GM12878 (cell line): ENCODE measurements around the gene PDZRN3. TPM values are rescaled to one million over a fixed set of nuclear protein-coding genes. Genes with fewer than 3 reads are reported as not detected.

ENCODE experiments used
- ATAC-seq: fragments of 200-7000 bp; cut with Tn5 transposase; 3 replicates; pipeline ENCODE4 v1.9.1; 2020; ENCODE audit warnings: mild to moderate bottlenecking, moderate library complexity
- BruUV-seq: library from RNA; stranded (reverse); fragments of 400-500 nt; replicated peaks from 2 replicates; lab custom pipeline; 2021; lab: Mats Ljungman, UMichigan
- CTCF ChIA-PET: fragments of 300-600 bp; sonication (Branson Sonifier 250); formaldehyde crosslinking; extraction: SDS; loops from one replicate; lab custom pipeline; 2021; ENCODE audit warnings: inconsistent platforms; lab: Yijun Ruan, JAX
- POLR2A ChIA-PET: fragments of 350-600 bp; formaldehyde crosslinking; extraction: SDS; loops from one replicate; lab custom pipeline; 2021; ENCODE audit warnings: inconsistent platforms; lab: Charles Lee
- RAD21 ChIA-PET: fragments of 300-600 bp; sonication (Branson Sonifier 250); formaldehyde crosslinking; loops from one replicate; lab custom pipeline; 2023; ENCODE audit warnings: antibody characterized with exemption; ENCODE audit not compliant: unreplicated experiment; lab: Charles Lee
- SMC1A ChIA-PET: fragments of 300-600 bp; sonication (Branson Sonifier 250); formaldehyde crosslinking; loops from one replicate; lab custom pipeline; 2023; ENCODE audit not compliant: unreplicated experiment, uncharacterized antibody; lab: Charles Lee
- DNase-seq: peaks from one replicate; pipeline ENCODE4 v3.0.0-alpha.2; 2011; ENCODE audit warnings: low read depth, low spot score
- FAIRE-seq: peaks from 3 replicates; lab custom pipeline; 2011; peaks lifted over from hg19 to GRCh38; lab: Jason Lieb, UNC
- H2AFZ ChIP-seq: 2 replicates; pipeline ENCODE4 v1.6.0; 2011; ENCODE audit warnings: low read depth, low read length, control low read depth; ENCODE audit not compliant: control insufficient read depth
- H3K27ac ChIP-seq: 2 replicates; pipeline ENCODE4 v1.5.1; 2011; ENCODE audit warnings: control low read depth; ENCODE audit not compliant: control insufficient read depth, insufficient read depth
- H3K27me3 ChIP-seq, 2 experiments: replicated peaks in 1 of 2; 2 replicates each; pipeline versions ENCODE4 v1.6.0 to v1.6.1; 2011; ENCODE audit warnings: low read length in 1 of 2; ENCODE audit not compliant: control insufficient read depth in 2 of 2, insufficient read depth in 2 of 2
- H3K36me3 ChIP-seq, 2 experiments: 2 replicates each; pipeline ENCODE4 v1.5.1; 2011; ENCODE audit warnings: low read length in 1 of 2; ENCODE audit not compliant: control insufficient read depth in 2 of 2, insufficient read depth in 2 of 2
- H3K4me1 ChIP-seq: 2 replicates; pipeline ENCODE4 v1.6.1; 2011; ENCODE audit warnings: mild to moderate bottlenecking, low read length, moderate library complexity, mixed read lengths; ENCODE audit not compliant: control insufficient read depth, insufficient read depth
- H3K4me2 ChIP-seq: 2 replicates; pipeline ENCODE4 v1.6.0; 2011; ENCODE audit warnings: control low read depth; ENCODE audit not compliant: control insufficient read depth, insufficient read depth
- H3K4me3 ChIP-seq: fragments of 200-600 bp; sonication (generic); 2 replicates; pipeline ENCODE4 v1.5.1; 2016
- H3K79me2 ChIP-seq: 2 replicates; pipeline ENCODE4 v1.6.0; 2011; ENCODE audit warnings: low read length; ENCODE audit not compliant: control insufficient read depth, insufficient read depth
- H3K9ac ChIP-seq: 2 replicates; pipeline ENCODE4 v1.8.0; 2011; ENCODE audit warnings: low read length, control low read depth, mixed read lengths; ENCODE audit not compliant: control insufficient read depth, insufficient read depth
- H3K9me3 ChIP-seq: replicated peaks from 3 replicates; pipeline ENCODE4 v1.5.1; 2011; ENCODE audit warnings: mild to moderate bottlenecking, low read length; ENCODE audit not compliant: control insufficient read depth, insufficient read depth
- H4K20me1 ChIP-seq: 2 replicates; pipeline ENCODE4 v1.6.0; 2011; ENCODE audit not compliant: control insufficient read depth, insufficient read depth
- ASH2L ChIP-seq: fragments of 300-600, 200-600 bp; sonication (generic); IDR thresholded peaks from 2 replicates; pipeline ENCODE4 v1.6.1; 2017; ENCODE audit warnings: low read depth, mild to moderate bottlenecking, borderline replicate concordance
- ATF3 ChIP-seq: IDR thresholded peaks from 2 replicates; pipeline ENCODE4 v1.6.1; 2011; ENCODE audit warnings: low read depth, mild to moderate bottlenecking, low read length, moderate library complexity, borderline replicate concordance; ENCODE audit errors: extremely low read depth
- BHLHE40 ChIP-seq, 2 experiments: fragments of 450-650 bp in 1 of 2; IDR thresholded peaks; 2 replicates each; pipeline ENCODE4 v1.6.1; 2011 to 2017; ENCODE audit warnings: low read depth in 2 of 2, borderline replicate concordance in 1 of 2, improper control_type of control experiment in 1 of 2, low read length in 1 of 2, mild to moderate bottlenecking in 1 of 2
- CEBPZ ChIP-seq: fragments of 150-350 bp; IDR thresholded peaks from 2 replicates; pipeline ENCODE4 v1.6.1; 2016; ENCODE audit warnings: low read depth, low read length
- DPF2 ChIP-seq: fragments of 450-650 bp; IDR thresholded peaks from 2 replicates; pipeline ENCODE4 v1.6.1; 2017; ENCODE audit warnings: mild to moderate bottlenecking
- EED ChIP-seq: sonication (generic); IDR thresholded peaks from 2 replicates; pipeline ENCODE4 v1.6.1; 2016; ENCODE audit warnings: antibody characterized with exemption, low read depth
- EGR1 ChIP-seq, 2 experiments: IDR thresholded peaks; 1 replicate in 1 of 2; 2 replicates in 1 of 2; pipeline ENCODE4 v1.6.1; 2011 to 2012; ENCODE audit warnings: low read depth in 2 of 2, low read length in 2 of 2, borderline replicate concordance in 1 of 2, mild to moderate bottlenecking in 1 of 2, moderate library complexity in 1 of 2
- HDGF ChIP-seq: fragments of 450-650 bp; IDR thresholded peaks from 2 replicates; pipeline ENCODE4 v1.6.1; 2016; ENCODE audit warnings: antibody characterized with exemption
- JUNB ChIP-seq: IDR thresholded peaks from 2 replicates; pipeline ENCODE4 v1.6.1; 2016; ENCODE audit warnings: antibody characterized with exemption, mild to moderate bottlenecking
- MAX ChIP-seq: IDR thresholded peaks from 2 replicates; pipeline ENCODE4 v1.6.1; 2012; ENCODE audit warnings: low read depth, low read length, improper control_type of control experiment
- MEF2B ChIP-seq: fragments of 450-650 bp; IDR thresholded peaks from 2 replicates; pipeline ENCODE4 v1.6.1; 2018; ENCODE audit warnings: mild to moderate bottlenecking, moderate library complexity; ENCODE audit not compliant: partially characterized antibody, poor library complexity, severe bottlenecking
- NFYB ChIP-seq: IDR thresholded peaks from 2 replicates; pipeline ENCODE4 v1.6.1; 2011; ENCODE audit warnings: low read depth, mild to moderate bottlenecking, low read length, improper control_type of control experiment, moderate library complexity; ENCODE audit not compliant: insufficient read depth
- NR2C1 ChIP-seq: fragments of 450-650 bp; IDR thresholded peaks from 2 replicates; pipeline ENCODE4 v1.6.1; 2017; ENCODE audit warnings: antibody characterized with exemption, mild to moderate bottlenecking, moderate library complexity
- NR2C2 ChIP-seq: IDR thresholded peaks from 2 replicates; pipeline ENCODE4 v1.6.1; 2011; ENCODE audit warnings: borderline replicate concordance, low read depth; ENCODE audit not compliant: control insufficient read depth, insufficient read length
- PAX5 ChIP-seq: IDR thresholded peaks from 2 replicates; pipeline ENCODE4 v1.6.1; 2011; ENCODE audit warnings: low read depth, low read length, borderline replicate concordance
- POU2F2 ChIP-seq: IDR thresholded peaks from 3 replicates; pipeline ENCODE4 v1.6.1; 2011; ENCODE audit warnings: low read depth, mild to moderate bottlenecking, low read length, borderline replicate concordance
- RAD21 ChIP-seq: IDR thresholded peaks from 2 replicates; pipeline ENCODE4 v1.6.1; 2011; ENCODE audit warnings: mild to moderate bottlenecking, low read depth, low read length, moderate library complexity; ENCODE audit not compliant: insufficient read depth
- RBBP5 ChIP-seq: fragments of 200-600 bp; sonication (generic); conservative IDR thresholded peaks from 2 replicates; pipeline ENCODE4 v1.6.1; 2016
- SMAD1 ChIP-seq: fragments of 450-650 bp; IDR thresholded peaks from 2 replicates; pipeline ENCODE4 v1.6.1; 2018; ENCODE audit warnings: mild to moderate bottlenecking, low read depth; ENCODE audit not compliant: partially characterized antibody
- SMARCA5 ChIP-seq: fragments of 450-650 bp; IDR thresholded peaks from 2 replicates; pipeline ENCODE4 v1.6.1; 2017; ENCODE audit warnings: mild to moderate bottlenecking
- SMC3 ChIP-seq: IDR thresholded peaks from 2 replicates; pipeline ENCODE4 v1.6.1; 2011; ENCODE audit warnings: low read length, improper control_type of control experiment, borderline replicate concordance
- WGBS: methylation state at CpG from one replicate; pipeline ENCODE4 v1.1.6; 2016; ENCODE audit warnings: low lambda C conversion rate; ENCODE audit not compliant: insufficient replicate concordance, insufficient coverage; ENCODE audit errors: missing lambda C conversion rate; 5-methylcytosine and 5-hydroxymethylcytosine counted together
- in situ Hi-C: fragments of 300-500 bp; cut with MboI; formaldehyde crosslinking; loops from 9 replicates; pipeline ENCODE4 v1.14.3; 2018; ENCODE audit warnings: mixed read lengths
- intact Hi-C: fragments of 100-400 bp; cut with micrococcal nuclease; formaldehyde crosslinking; loops from one replicate; pipeline ENCODE4 v1.14.2; 2022; ENCODE audit not compliant: unreplicated experiment
- polyA plus RNA-seq, 11 experiments: library from polyadenylated mRNA; depleted of rRNA in 4 of 11; unstranded in 6 of 11; stranded (reverse) in 5 of 11; fragments of >200 nt; fragmentation: Nextera tagmentation in 4 of 11; fragmentation: Illumina TruSeq in 1 of 11; extraction: Ambion mirVana in 4 of 11; extraction: Trizol in 1 of 11; gene quantifications; 1 replicate in 1 of 11; 2 replicates in 10 of 11; pipeline versions ENCODE4 v1.2.1 to v1.2.3, GENCODE V29; 2011 to 2016; ENCODE audit warnings: inconsistent platforms in 2 of 11, missing spikeins in 2 of 11, low read depth in 1 of 11
- total RNA-seq, 4 experiments: library from RNA; depleted of rRNA in 3 of 4; stranded (reverse); fragments of >200 nt in 3 of 4; fragmentation: Illumina TruSeq in 1 of 4; extraction: Trizol in 1 of 4; gene quantifications; 2 replicates each; pipeline versions ENCODE4 v1.2.1 to v1.2.3, GENCODE V29; 2013 to 2021

PDZRN3 gene
- total and polyA plus RNA-seq, 10 of the 15 experiments (the other 5 are each of a cell fraction or from before 2014, with no cell fraction given) = 0.07 to 0.37 (median 0.12) TPM; not detected in 6

GRCh38 chr3:73573204-73573603, 51.5 kb downstream of the PDZRN3 start (continued):
- TF ChIP-seq MAX (no peak), DPF2 (no peak), SMC3 (no peak), JUNB (no peak), ATF3 (no peak), NR2C1 (no peak)
- TF ChIP-seq, all 136 proteins: peak for 0

GRCh38 chr3:73572368-73572767, 52.4 kb downstream of the PDZRN3 start:
- intact Hi-C loops = no loop called here
- POLR2A ChIA-PET = no interaction called here
- no peak for FAIRE-seq
- Histone ChIP-seq H3K4me1 (no peaks in the 10 kb centered on the region), H3K9ac (no peak overlapping the region), H3K4me2 (no peak overlapping the region), H3K36me3 (no peaks in the 10 kb centered on the region), H4K20me1 (no peaks in the 10 kb centered on the region), H3K4me3 (no peak overlapping the region), H3K27me3 (peaks cover 0 to 3% of the 10 kb centered on the region in 2 experiments; a peak in 3 of 4 replicates), H3K79me2 (no peaks in the 10 kb centered on the region), H2AFZ (no peak overlapping the region), H3K27ac (no peak overlapping the region), H3K9me3 (no peaks in the 10 kb centered on the region)
- in situ Hi-C loops = no loop called here
- SMC1A ChIA-PET = interaction anchor here (1.4 kb wide), 1 partner anchor 11 kb away, joined by 3 read pairs; no protein-coding TSS in a partner anchor
- BruUV-seq = no TSS peak
- WGBS = 21% methylated on average over 3 of the region's 3 CpGs
- RAD21 ChIA-PET = no interaction called here
- ATAC-seq = no peak
- TF ChIP-seq SMARCA5 (no peak), ASH2L (no peak), EED (no peak), PAX5 (no peak), EGR1 (IDR thresholded peaks at IDR 0.05; ENCODE audit: borderline replicate concordance in 1 of 2, low read depth in 2 of 2, low read length in 2 of 2) (no peak), POU2F2 (no peak), NR2C2 (no peak), RAD21 (no peak), JUNB (no peak), NFYB (no peak), BHLHE40 (IDR thresholded peaks at IDR 0.05; ENCODE audit: borderline replicate concordance in 1 of 2, low read depth in 2 of 2, low read length in 1 of 2) (no peak), SMAD1 (no peak), MEF2B (no peak), CEBPZ (no peak), RBBP5 (no peak), HDGF (no peak)
- CTCF ChIA-PET = no interaction called here
- DNase-seq = no peak
